WTC11 (cell line): ENCODE measurements around the gene NEDD9. TPM values are rescaled to one million over a fixed set of nuclear protein-coding genes. Genes with fewer than 3 reads are reported as not detected.

Experiments
- ATAC-seq: fragments of 200-7000 bp; cut with Tn5 transposase; 2 replicates; pipeline ENCODE4 v1.10.0; 2021; ENCODE audit warnings: mild to moderate bottlenecking, moderate library complexity
- CTCF ChIA-PET: fragments of 300-600 bp; sonication (Branson Sonifier 250); formaldehyde crosslinking; loops from one replicate; lab custom pipeline; 2021; ENCODE audit warnings: antibody characterized with exemption; lab: Charles Lee
- POLR2A ChIA-PET: fragments of 350-600 bp; sonication (Branson Sonifier 250); formaldehyde crosslinking; loops from one replicate; lab custom pipeline; 2021; ENCODE audit warnings: antibody characterized with exemption; lab: Charles Lee
- DNase-seq: peaks from one replicate; pipeline ENCODE4 v3.0.0; 2021; ENCODE audit warnings: low spot score
- H3K27ac Mint-ChIP-seq: 2 replicates; pipeline ENCODE4 v1.8.0; 2021; ENCODE audit warnings: mixed read lengths
- H3K27me3 Mint-ChIP-seq: 2 replicates; pipeline ENCODE4 v1.8.0; 2021; ENCODE audit warnings: low read depth, mild to moderate bottlenecking, moderate library complexity, mixed read lengths
- H3K36me3 Mint-ChIP-seq: 2 replicates; pipeline ENCODE4 v1.8.0; 2021; ENCODE audit warnings: mixed read lengths
- H3K4me1 Mint-ChIP-seq: 2 replicates; pipeline ENCODE4 v1.8.0; 2022; ENCODE audit warnings: mixed read lengths
- H3K4me3 Mint-ChIP-seq: 2 replicates; pipeline ENCODE4 v1.8.0; 2021; ENCODE audit warnings: mild to moderate bottlenecking, moderate library complexity, mixed read lengths
- H3K9me3 Mint-ChIP-seq: 2 replicates; pipeline ENCODE4 v1.8.0; 2021; ENCODE audit warnings: mixed read lengths
- EMX1 ChIP-seq: fragments of 250-450 bp; sonication (Bioruptor Pico); IDR thresholded peaks from 2 replicates; pipeline ENCODE4 v1.8.0; 2021; ENCODE audit warnings: mild to moderate bottlenecking
- FOXK1 ChIP-seq: sonication (generic); formaldehyde crosslinking; IDR thresholded peaks from 2 replicates; pipeline ENCODE4 v1.8.0; 2022; ENCODE audit warnings: mild to moderate bottlenecking, moderate library complexity, missing genetic modification reagents
- JUN ChIP-seq: sonication (generic); formaldehyde crosslinking; IDR thresholded peaks from 2 replicates; pipeline ENCODE4 v1.8.0; 2023; ENCODE audit warnings: mild to moderate bottlenecking, missing genetic modification reagents
- OVOL2 ChIP-seq: fragments of 250-450 bp; sonication (Bioruptor Pico); IDR thresholded peaks from 2 replicates; pipeline ENCODE4 v1.9.0; 2021; ENCODE audit warnings: mild to moderate bottlenecking, borderline replicate concordance
- RELA ChIP-seq: sonication (generic); formaldehyde crosslinking; IDR thresholded peaks from 2 replicates; pipeline ENCODE4 v1.8.1; 2022; ENCODE audit warnings: missing genetic modification reagents, mild to moderate bottlenecking, borderline replicate concordance
- RORB ChIP-seq: fragments of 250-450 bp; sonication (Bioruptor Pico); IDR thresholded peaks from 2 replicates; pipeline ENCODE4 v1.9.0; 2021; ENCODE audit warnings: mild to moderate bottlenecking
- SMAD3 ChIP-seq: sonication (generic); formaldehyde crosslinking; IDR thresholded peaks from 2 replicates; pipeline ENCODE4 v1.8.0; 2022; ENCODE audit warnings: missing genetic modification reagents, mild to moderate bottlenecking, borderline replicate concordance
- ZNF416 ChIP-seq: fragments of 250-450 bp; sonication (Bioruptor Pico); IDR thresholded peaks from 2 replicates; pipeline ENCODE4 v1.9.0; 2021; ENCODE audit warnings: mild to moderate bottlenecking, inconsistent platforms
- ZNF671 ChIP-seq: fragments of 250-450 bp; sonication (Bioruptor Pico); IDR thresholded peaks from 2 replicates; pipeline ENCODE4 v1.8.0; 2021; ENCODE audit warnings: mild to moderate bottlenecking
- total RNA-seq: library from RNA; stranded (reverse); gene quantifications from 3 replicates; pipeline ENCODE4 v1.2.3, GENCODE V29; 2021
- TF ChIP-seq, protein P1 (sequence below): fragments of 250-450 bp; sonication (Bioruptor Pico); IDR thresholded peaks from 2 replicates; pipeline ENCODE4 v1.8.0; 2021; ENCODE audit warnings: mild to moderate bottlenecking
- TF ChIP-seq, protein P2 (sequence below): sonication (generic); formaldehyde crosslinking; IDR thresholded peaks from 2 replicates; pipeline ENCODE4 v1.8.1; 2023; ENCODE audit warnings: mild to moderate bottlenecking, missing genetic modification reagents, moderate library complexity
- TF ChIP-seq, protein P3 (sequence below): fragments of 250-450 bp; sonication (Bioruptor Pico); IDR thresholded peaks from 2 replicates; pipeline ENCODE4 v1.9.0; 2021; ENCODE audit warnings: mild to moderate bottlenecking
- TF ChIP-seq, protein P4 (sequence below): sonication (generic); formaldehyde crosslinking; IDR thresholded peaks from 2 replicates; pipeline ENCODE4 v1.8.1; 2023; ENCODE audit warnings: mild to moderate bottlenecking, moderate library complexity, missing genetic modification reagents

NEDD9 gene
- total RNA-seq, 1 experiment from 2014 or later: 9.8 TPM

DNA sequence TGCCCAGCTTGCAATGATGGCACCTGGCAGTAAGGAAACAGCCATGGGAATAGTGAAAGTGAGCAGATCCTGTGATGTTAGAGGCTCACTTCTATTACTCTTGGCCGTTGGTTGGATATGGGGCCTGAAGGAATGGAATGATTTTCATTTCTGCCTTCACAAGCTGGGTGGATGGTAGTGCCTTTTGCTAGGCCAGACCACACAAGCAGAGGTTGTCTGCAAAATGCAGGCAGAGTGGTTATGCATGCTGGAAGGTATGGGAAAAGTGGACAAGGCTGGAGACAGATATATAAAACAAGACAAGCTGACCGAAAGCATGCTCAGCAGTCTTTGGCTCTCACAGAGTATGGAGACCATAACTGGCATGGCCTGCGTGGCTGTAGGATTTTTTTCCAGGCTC, 70.2 kb downstream of the NEDD9 start:
- ChIA-PET POLR2A (no interaction called here), CTCF (no interaction called here)
- H3K9me3 Mint-ChIP-seq: no peaks in the 10 kb centered on the region
- no peak overlapping the region for H3K4me3 Mint-ChIP-seq
- no peaks in the 10 kb centered on the region for H3K36me3 Mint-ChIP-seq
- no peak for TF ChIP-seq SMAD3 (CRISPR knock-in tag)
- no peak for TF ChIP-seq OVOL2 (CRISPR knock-in tag)
- TF ChIP-seq ZNF416 (CRISPR knock-in tag): no peak
- TF ChIP-seq RELA (CRISPR knock-in tag): no peak
- TF ChIP-seq RORB (CRISPR knock-in tag): no peak
- DNase-seq (no peak), ATAC-seq (no peak)
- H3K27me3 Mint-ChIP-seq: no peaks in the 10 kb centered on the region; the same call in 1 of the 2 replicates
- no peak overlapping the region for H3K27ac Mint-ChIP-seq
- H3K4me1 Mint-ChIP-seq: peaks cover 15% of the 10 kb centered on the region

DNA sequence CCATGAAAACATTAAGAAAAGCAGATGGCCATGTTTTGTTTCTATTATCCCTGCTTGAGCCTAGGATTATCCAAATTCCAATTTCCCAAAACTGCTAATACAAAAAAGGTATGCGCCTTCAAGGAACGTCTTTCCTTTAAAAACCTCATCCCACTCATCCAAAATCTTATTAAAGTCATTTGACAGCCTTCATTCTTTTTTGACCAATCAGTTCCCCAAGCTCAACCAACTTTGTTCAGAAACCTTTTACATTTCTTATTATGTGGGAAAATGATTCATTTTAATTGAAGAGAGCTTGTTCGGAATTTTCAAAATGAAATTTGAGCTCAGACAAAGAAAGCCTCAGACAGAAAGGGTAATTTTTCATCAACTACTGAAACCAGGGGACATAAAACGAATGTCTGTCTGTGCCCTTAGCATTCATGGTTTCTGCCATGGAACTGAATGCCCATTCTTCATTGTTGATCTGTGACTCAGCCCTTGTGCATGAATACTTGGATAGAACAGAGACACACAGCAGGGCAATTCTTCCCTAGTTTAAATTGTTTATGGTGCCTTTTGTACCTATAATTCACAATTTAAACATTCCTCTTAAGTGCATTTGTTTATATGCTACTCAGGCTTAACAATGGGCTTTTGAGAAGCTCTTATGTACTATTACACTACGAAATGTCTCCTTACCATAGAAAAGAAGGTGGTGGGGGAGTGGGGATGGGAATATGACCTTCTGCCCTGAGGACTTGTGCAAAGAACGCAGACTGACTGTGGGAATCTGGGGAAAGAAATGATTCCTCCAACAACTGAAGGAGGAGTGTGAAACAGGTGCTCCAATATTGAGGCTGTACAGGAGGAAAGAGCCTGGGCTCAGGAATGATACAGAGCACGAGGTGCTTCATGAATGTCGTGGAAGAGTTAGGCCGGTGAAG, 71.2 kb downstream of the NEDD9 start:
- no peaks in the 10 kb centered on the region for H3K36me3 Mint-ChIP-seq
- no peak; the same call in 1 of the 2 replicates for ATAC-seq
- CTCF ChIA-PET: no interaction called here
- peaks cover 15% of the 10 kb centered on the region for H3K4me1 Mint-ChIP-seq
- no peak overlapping the region for H3K27ac Mint-ChIP-seq
- no peak for TF ChIP-seq ZNF671 (CRISPR knock-in tag)
- TF ChIP-seq, all 79 proteins: peak for 0
- DNase-seq: no peak
- Mint-ChIP-seq H3K27me3 (no peaks in the 10 kb centered on the region; the same call in 1 of the 2 replicates), H3K4me3 (no peak overlapping the region), H3K9me3 (no peaks in the 10 kb centered on the region)
- POLR2A ChIA-PET: no interaction called here

DNA sequence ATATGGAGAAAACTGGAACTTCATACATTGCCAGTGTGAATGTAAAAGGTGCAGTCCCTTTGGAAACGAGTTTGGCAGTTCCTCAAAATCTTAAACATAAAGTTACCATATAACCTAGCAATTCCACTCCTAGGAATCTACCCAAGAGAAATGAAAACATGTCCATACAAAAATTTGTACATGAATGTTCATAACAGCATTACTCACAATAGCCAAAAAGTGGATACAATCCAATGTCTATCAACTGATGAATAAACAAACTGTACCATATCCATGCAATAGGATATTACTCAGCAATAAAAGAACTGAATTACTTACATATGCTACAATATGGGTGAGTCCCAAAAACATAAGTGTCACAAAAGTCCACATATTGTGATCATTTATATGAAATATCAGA, 72.3 kb downstream of the NEDD9 start:
- Mint-ChIP-seq H3K27ac (no peak overlapping the region), H3K9me3 (no peaks in the 10 kb centered on the region)
- TF ChIP-seq, protein P1, sequence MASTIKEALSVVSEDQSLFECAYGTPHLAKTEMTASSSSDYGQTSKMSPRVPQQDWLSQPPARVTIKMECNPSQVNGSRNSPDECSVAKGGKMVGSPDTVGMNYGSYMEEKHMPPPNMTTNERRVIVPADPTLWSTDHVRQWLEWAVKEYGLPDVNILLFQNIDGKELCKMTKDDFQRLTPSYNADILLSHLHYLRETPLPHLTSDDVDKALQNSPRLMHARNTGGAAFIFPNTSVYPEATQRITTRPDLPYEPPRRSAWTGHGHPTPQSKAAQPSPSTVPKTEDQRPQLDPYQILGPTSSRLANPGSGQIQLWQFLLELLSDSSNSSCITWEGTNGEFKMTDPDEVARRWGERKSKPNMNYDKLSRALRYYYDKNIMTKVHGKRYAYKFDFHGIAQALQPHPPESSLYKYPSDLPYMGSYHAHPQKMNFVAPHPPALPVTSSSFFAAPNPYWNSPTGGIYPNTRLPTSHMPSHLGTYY (CRISPR knock-in tag): no peak
- TF ChIP-seq FOXK1 (CRISPR knock-in tag) (no peak), JUN (CRISPR knock-in tag) (no peak), EMX1 (CRISPR knock-in tag) (no peak), RORB (CRISPR knock-in tag) (no peak)
- TF ChIP-seq, protein P2, sequence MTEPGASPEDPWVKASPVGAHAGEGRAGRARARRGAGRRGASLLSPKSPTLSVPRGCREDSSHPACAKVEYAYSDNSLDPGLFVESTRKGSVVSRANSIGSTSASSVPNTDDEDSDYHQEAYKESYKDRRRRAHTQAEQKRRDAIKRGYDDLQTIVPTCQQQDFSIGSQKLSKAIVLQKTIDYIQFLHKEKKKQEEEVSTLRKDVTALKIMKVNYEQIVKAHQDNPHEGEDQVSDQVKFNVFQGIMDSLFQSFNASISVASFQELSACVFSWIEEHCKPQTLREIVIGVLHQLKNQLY (CRISPR knock-in tag): no peak
- TF ChIP-seq, protein P3, sequence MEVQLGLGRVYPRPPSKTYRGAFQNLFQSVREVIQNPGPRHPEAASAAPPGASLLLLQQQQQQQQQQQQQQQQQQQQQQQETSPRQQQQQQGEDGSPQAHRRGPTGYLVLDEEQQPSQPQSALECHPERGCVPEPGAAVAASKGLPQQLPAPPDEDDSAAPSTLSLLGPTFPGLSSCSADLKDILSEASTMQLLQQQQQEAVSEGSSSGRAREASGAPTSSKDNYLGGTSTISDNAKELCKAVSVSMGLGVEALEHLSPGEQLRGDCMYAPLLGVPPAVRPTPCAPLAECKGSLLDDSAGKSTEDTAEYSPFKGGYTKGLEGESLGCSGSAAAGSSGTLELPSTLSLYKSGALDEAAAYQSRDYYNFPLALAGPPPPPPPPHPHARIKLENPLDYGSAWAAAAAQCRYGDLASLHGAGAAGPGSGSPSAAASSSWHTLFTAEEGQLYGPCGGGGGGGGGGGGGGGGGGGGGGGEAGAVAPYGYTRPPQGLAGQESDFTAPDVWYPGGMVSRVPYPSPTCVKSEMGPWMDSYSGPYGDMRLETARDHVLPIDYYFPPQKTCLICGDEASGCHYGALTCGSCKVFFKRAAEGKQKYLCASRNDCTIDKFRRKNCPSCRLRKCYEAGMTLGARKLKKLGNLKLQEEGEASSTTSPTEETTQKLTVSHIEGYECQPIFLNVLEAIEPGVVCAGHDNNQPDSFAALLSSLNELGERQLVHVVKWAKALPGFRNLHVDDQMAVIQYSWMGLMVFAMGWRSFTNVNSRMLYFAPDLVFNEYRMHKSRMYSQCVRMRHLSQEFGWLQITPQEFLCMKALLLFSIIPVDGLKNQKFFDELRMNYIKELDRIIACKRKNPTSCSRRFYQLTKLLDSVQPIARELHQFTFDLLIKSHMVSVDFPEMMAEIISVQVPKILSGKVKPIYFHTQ (CRISPR knock-in tag): no peak
- TF ChIP-seq, protein P4, sequence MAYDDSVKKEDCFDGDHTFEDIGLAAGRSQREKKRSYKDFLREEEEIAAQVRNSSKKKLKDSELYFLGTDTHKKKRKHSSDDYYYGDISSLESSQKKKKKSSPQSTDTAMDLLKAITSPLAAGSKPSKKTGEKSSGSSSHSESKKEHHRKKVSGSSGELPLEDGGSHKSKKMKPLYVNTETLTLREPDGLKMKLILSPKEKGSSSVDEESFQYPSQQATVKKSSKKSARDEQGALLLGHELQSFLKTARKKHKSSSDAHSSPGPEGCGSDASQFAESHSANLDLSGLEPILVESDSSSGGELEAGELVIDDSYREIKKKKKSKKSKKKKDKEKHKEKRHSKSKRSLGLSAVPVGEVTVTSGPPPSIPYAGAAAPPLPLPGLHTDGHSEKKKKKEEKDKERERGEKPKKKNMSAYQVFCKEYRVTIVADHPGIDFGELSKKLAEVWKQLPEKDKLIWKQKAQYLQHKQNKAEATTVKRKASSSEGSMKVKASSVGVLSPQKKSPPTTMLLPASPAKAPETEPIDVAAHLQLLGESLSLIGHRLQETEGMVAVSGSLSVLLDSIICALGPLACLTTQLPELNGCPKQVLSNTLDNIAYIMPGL (CRISPR knock-in tag): no peak
- TF ChIP-seq, all 79 proteins: peak for 0
- no peak overlapping the region for H3K4me3 Mint-ChIP-seq
- peaks cover 15% of the 10 kb centered on the region for H3K4me1 Mint-ChIP-seq
- POLR2A ChIA-PET: no interaction called here
- ATAC-seq: no peak
- H3K27me3 Mint-ChIP-seq: no peaks in the 10 kb centered on the region; the same call in 1 of the 2 replicates
- DNase-seq: no peak
- H3K36me3 Mint-ChIP-seq: no peaks in the 10 kb centered on the region
- CTCF ChIA-PET: no interaction called here
